Ramos (cell line): ENCODE data around the gene NAP1L2.
"Not testable (repeated sequence)": the region's sequence is repeated elsewhere in the genome, so short reads cannot be mapped to it uniquely, and the experiment has no call there.

Source experiments
- in situ Hi-C: fragments of 300-500 bp; cut with MboI; formaldehyde crosslinking; loops from one replicate; pipeline ENCODE4 v1.14.3; 2022; ENCODE audit warnings: low sequenced_read_pairs; ENCODE audit not compliant: unreplicated experiment

Gene NAP1L2

GRCh38 chrX:73214426-73215094, at the start of gene NAP1L2:
Gene NAP1L2, minus strand, starts transcription at chrX:73214851. Its CDS starts 359 bp downstream, at chrX:73214492.
- in situ Hi-C loops: no loop called here

- in situ Hi-C loops: no loop called here
Observed at GRCh38 chrX:73262991-73263390, 48.3 kb upstream of the NAP1L2 start.

GRCh38 chrX:73239242-73239641, 24.6 kb upstream of the NAP1L2 start:
- in situ Hi-C loops: no loop called here

- in situ Hi-C loops: no loop called here
Observed at GRCh38 chrX:73217621-73218020, 3.0 kb upstream of the NAP1L2 start.

GRCh38 chrX:73215246-73215645, 595 bp upstream of the NAP1L2 start:
- in situ Hi-C loops: no loop called here

- in situ Hi-C loops: no loop called here
Observed at GRCh38 chrX:73213734-73214425, 771 bp downstream of the NAP1L2 start.

- in situ Hi-C loops: no loop called here
Observed at GRCh38 chrX:73206366-73206765, 8.3 kb downstream of the NAP1L2 start.

GRCh38 chrX:73182502-73183114, 32.0 kb downstream of the NAP1L2 start:
- in situ Hi-C loops: no loop called here

GRCh38 chrX:73168945-73169344, 45.7 kb downstream of the NAP1L2 start:
- in situ Hi-C loops: not testable (repeated sequence)
